Stimulated activated effector memory CD8-positive, alpha-beta T cell treated with anti-CD3 and anti-CD28 coated beads, Interleukin-12 subunit alpha, Interleukin-12 subunit beta, amount 100 ng/mL, for 72 hours (primary cell): ENCODE results near the gene SLC37A3.
"Not testable (repeated sequence)": the region's sequence is repeated elsewhere in the genome, so short reads cannot be mapped to it uniquely, and the experiment has no call there.

Source experiments
- ATAC-seq: fragments of 150-1000 bp; cut with Tn5 transposase; 2 replicates; pipeline ENCODE4 v1.10.0; 2021
- DNase-seq, 2 donors: peaks; one replicate each; pipeline ENCODE4 v3.0.0; 2021 to 2022; ENCODE audit warnings: low spot score in 2 of 2
- H3K27ac Mint-ChIP-seq: one replicate; pipeline ENCODE4 v1.8.0; 2022; ENCODE audit warnings: mild to moderate bottlenecking, mixed read lengths
- H3K36me3 Mint-ChIP-seq: one replicate; pipeline ENCODE4 v1.8.0; 2022; ENCODE audit warnings: mild to moderate bottlenecking, mixed read lengths
- H3K4me1 Mint-ChIP-seq: one replicate; pipeline ENCODE4 v1.8.0; 2022; ENCODE audit warnings: mixed read lengths
- H3K4me3 Mint-ChIP-seq: one replicate; pipeline ENCODE4 v1.8.0; 2022; ENCODE audit warnings: mild to moderate bottlenecking, mixed read lengths
- H3K9me3 Mint-ChIP-seq: one replicate; pipeline ENCODE4 v1.8.0; 2022; ENCODE audit warnings: mixed read lengths

Gene SLC37A3

GRCh38 chr7:140316165-140316661 is 82.1 kb downstream of the SLC37A3 start:
- ATAC-seq: peak; percentile 90
- DNase-seq: no peak

GRCh38 chr7:140315498-140316164 is 82.7 kb downstream of the SLC37A3 start:
- Mint-ChIP-seq H3K4me3 (no peak overlapping the region), H3K9me3 (peaks cover 9% of the 10 kb centered on the region), H3K36me3 (no peaks in the 10 kb centered on the region), H3K27ac (no peak overlapping the region), H3K4me1 (peaks cover 23% of the 10 kb centered on the region)
- DNase-seq (no peak), ATAC-seq (no peak)

More at GRCh38 chr7:140316165-140316661, 82.1 kb downstream of the SLC37A3 start:
- H3K4me1 Mint-ChIP-seq: peaks cover 23% of the 10 kb centered on the region
- no peak overlapping the region for H3K4me3 Mint-ChIP-seq
- H3K36me3 Mint-ChIP-seq: no peaks in the 10 kb centered on the region
- H3K27ac Mint-ChIP-seq: no peak overlapping the region
- H3K9me3 Mint-ChIP-seq: peaks cover 9% of the 10 kb centered on the region

- DNase-seq (no peak), ATAC-seq (no peak)
- Mint-ChIP-seq H3K36me3 (no peaks in the 10 kb centered on the region), H3K27ac (no peak overlapping the region), H3K4me3 (no peak overlapping the region), H3K4me1 (peaks cover 23% of the 10 kb centered on the region), H3K9me3 (peaks cover 9% of the 10 kb centered on the region)
Measured at GRCh38 chr7:140314573-140315480, 83.5 kb downstream of the SLC37A3 start.

GRCh38 chr7:140312141-140312846 is 86.0 kb downstream of the SLC37A3 start:
- no peak overlapping the region for H3K4me3 Mint-ChIP-seq
- H3K9me3 Mint-ChIP-seq: peaks cover 9% of the 10 kb centered on the region
- peaks cover 17% of the 10 kb centered on the region for H3K4me1 Mint-ChIP-seq
- ATAC-seq: no peak
- no peak overlapping the region for H3K27ac Mint-ChIP-seq
- H3K36me3 Mint-ChIP-seq: no peaks in the 10 kb centered on the region
- no peak for DNase-seq

GRCh38 chr7:140311128-140311527 is 87.2 kb downstream of the SLC37A3 start:
- not testable (repeated sequence) for H3K27ac Mint-ChIP-seq

GRCh38 chr7:140310337-140311002 is 87.9 kb downstream of the SLC37A3 start:
- Mint-ChIP-seq H3K27ac (no peak overlapping the region), H3K36me3 (no peaks in the 10 kb centered on the region), H3K4me3 (no peak overlapping the region), H3K9me3 (peaks cover 9% of the 10 kb centered on the region), H3K4me1 (peaks cover 2% of the 10 kb centered on the region)
- DNase-seq (no peak), ATAC-seq (no peak)

More at GRCh38 chr7:140311128-140311527, 87.2 kb downstream of the SLC37A3 start:
- H3K4me1 Mint-ChIP-seq, H3K9me3 Mint-ChIP-seq, H3K36me3 Mint-ChIP-seq, DNase-seq, ATAC-seq, H3K4me3 Mint-ChIP-seq: not testable (repeated sequence)

- ATAC-seq: no peak
- H3K9me3 Mint-ChIP-seq: peaks cover 9% of the 10 kb centered on the region
- H3K4me1 Mint-ChIP-seq: peaks cover 10% of the 10 kb centered on the region
Measured at GRCh38 chr7:140308060-140308459, 90.3 kb downstream of the SLC37A3 start.

GRCh38 chr7:140304191-140304799 is 94.0 kb downstream of the SLC37A3 start:
- peak; percentile 15 to 65 for DNase-seq
- no peaks in the 10 kb centered on the region for H3K36me3 Mint-ChIP-seq
- no peaks in the 10 kb centered on the region for H3K9me3 Mint-ChIP-seq
- peaks cover 10% of the 10 kb centered on the region for H3K4me1 Mint-ChIP-seq
- peak overlapping the region; percentile 62 for H3K27ac Mint-ChIP-seq
- peak; percentile 96 for ATAC-seq
- H3K4me3 Mint-ChIP-seq: peak overlapping the region; percentile 8

More at GRCh38 chr7:140308060-140308459, 90.3 kb downstream of the SLC37A3 start:
- Mint-ChIP-seq H3K27ac (no peak overlapping the region), H3K4me3 (no peak overlapping the region), H3K36me3 (no peaks in the 10 kb centered on the region)
- no peak for DNase-seq

GRCh38 chr7:140300243-140301136 is 97.8 kb downstream of the SLC37A3 start:
- H3K9me3 Mint-ChIP-seq: no peaks in the 10 kb centered on the region
- no peak overlapping the region for H3K4me3 Mint-ChIP-seq
- no peaks in the 10 kb centered on the region for H3K36me3 Mint-ChIP-seq
- no peak overlapping the region for H3K27ac Mint-ChIP-seq
- DNase-seq: no peak
- no peak for ATAC-seq
- H3K4me1 Mint-ChIP-seq: peaks cover 10% of the 10 kb centered on the region

GRCh38 chr7:140298213-140298612 is 100.1 kb downstream of the SLC37A3 start:
- Mint-ChIP-seq H3K36me3 (no peaks in the 10 kb centered on the region), H3K4me3 (no peak overlapping the region), H3K9me3 (no peaks in the 10 kb centered on the region), H3K27ac (no peak overlapping the region), H3K4me1 (no peaks in the 10 kb centered on the region)
- DNase-seq: no peak
- no peak for ATAC-seq

GRCh38 chr7:140297192-140297591 is 101.1 kb downstream of the SLC37A3 start:
- no peaks in the 10 kb centered on the region for H3K9me3 Mint-ChIP-seq
- no peak for DNase-seq
- ATAC-seq: no peak

GRCh38 chr7:140295224-140295738 is 103.0 kb downstream of the SLC37A3 start:
- no peak for DNase-seq
- Mint-ChIP-seq H3K9me3 (no peaks in the 10 kb centered on the region), H3K36me3 (no peaks in the 10 kb centered on the region), H3K4me3 (no peak overlapping the region), H3K4me1 (no peaks in the 10 kb centered on the region), H3K27ac (no peak overlapping the region)
- ATAC-seq: no peak

More at GRCh38 chr7:140297192-140297591, 101.1 kb downstream of the SLC37A3 start:
- Mint-ChIP-seq H3K36me3 (no peaks in the 10 kb centered on the region), H3K4me3 (no peak overlapping the region), H3K4me1 (no peaks in the 10 kb centered on the region), H3K27ac (no peak overlapping the region)

- Mint-ChIP-seq H3K27ac (no peak overlapping the region), H3K4me3 (no peak overlapping the region), H3K36me3 (no peaks in the 10 kb centered on the region), H3K4me1 (no peaks in the 10 kb centered on the region), H3K9me3 (no peaks in the 10 kb centered on the region)
- no peak for ATAC-seq
- DNase-seq: no peak
Measured at GRCh38 chr7:140294454-140294853, 103.9 kb downstream of the SLC37A3 start.
